Suprapubic skin (tissue), 3 donors: Measurements from ENCODE around the gene TRIM9.

Source experiments
- CTCF ChIP-seq, 2 donors: fragments of 200-600 bp in 1 of 2; fragments of 450-650 bp in 1 of 2; sonication (generic) in 1 of 2; IDR thresholded peaks; one replicate each; pipeline ENCODE4 v1.5.1; 2016 to 2019; ENCODE audit warnings: antibody characterized with exemption in 2 of 2, mild to moderate bottlenecking in 1 of 2, moderate library complexity in 1 of 2
- POLR2A ChIP-seq, 2 donors: fragments of 450-650 bp; IDR thresholded peaks; one replicate each; pipeline ENCODE4 v1.6.1; 2017; ENCODE audit warnings: antibody characterized with exemption in 2 of 2, mild to moderate bottlenecking in 2 of 2, moderate library complexity in 2 of 2

GRCh38 chr14:51041883-51042282 lies 53.0 kb downstream of the TRIM9 start:
- TF ChIP-seq CTCF (IDR thresholded peaks at IDR 0.05) (no peak), POLR2A (IDR thresholded peaks at IDR 0.05) (no peak)
